Activated naive CD8-positive, alpha-beta T cell (primary cell): ENCODE data around the gene YY1AP1.
"Not testable (repeated sequence)": the region's sequence is repeated elsewhere in the genome, so short reads cannot be mapped to it uniquely, and the experiment has no call there.

Experiments used
- H3K27ac Mint-ChIP-seq: one replicate; pipeline ENCODE4 v1.8.0; 2021; ENCODE audit warnings: mixed read lengths
- H3K27me3 Mint-ChIP-seq: one replicate; pipeline ENCODE4 v1.8.0; 2021; ENCODE audit warnings: mixed read lengths
- H3K36me3 Mint-ChIP-seq: one replicate; pipeline ENCODE4 v1.8.0; 2021; ENCODE audit warnings: mixed read lengths
- H3K4me1 Mint-ChIP-seq: one replicate; pipeline ENCODE4 v1.8.0; 2021; ENCODE audit warnings: low read depth, mixed read lengths
- H3K4me3 Mint-ChIP-seq: one replicate; pipeline ENCODE4 v1.8.0; 2021; ENCODE audit warnings: mild to moderate bottlenecking, mixed read lengths
- H3K9me3 Mint-ChIP-seq: one replicate; pipeline ENCODE4 v1.8.0; 2021; ENCODE audit warnings: low read depth, mixed read lengths

YY1AP1 gene

GRCh38 chr1:155701675-155702074 lies 13.1 kb upstream of the YY1AP1 start:
- H3K4me3 Mint-ChIP-seq, H3K27me3 Mint-ChIP-seq, H3K27ac Mint-ChIP-seq, H3K9me3 Mint-ChIP-seq, H3K36me3 Mint-ChIP-seq: not testable (repeated sequence)
- H3K4me1 Mint-ChIP-seq, result peaks cover 38% of the 10 kb centered on the region

GRCh38 chr1:155699062-155699461 lies 10.5 kb upstream of the YY1AP1 start:
- H3K27ac Mint-ChIP-seq, H3K27me3 Mint-ChIP-seq, H3K9me3 Mint-ChIP-seq, H3K4me3 Mint-ChIP-seq: not testable (repeated sequence)
- Mint-ChIP-seq H3K36me3 (peaks cover 10% of the 10 kb centered on the region), H3K4me1 (peaks cover 54% of the 10 kb centered on the region)

DNA sequence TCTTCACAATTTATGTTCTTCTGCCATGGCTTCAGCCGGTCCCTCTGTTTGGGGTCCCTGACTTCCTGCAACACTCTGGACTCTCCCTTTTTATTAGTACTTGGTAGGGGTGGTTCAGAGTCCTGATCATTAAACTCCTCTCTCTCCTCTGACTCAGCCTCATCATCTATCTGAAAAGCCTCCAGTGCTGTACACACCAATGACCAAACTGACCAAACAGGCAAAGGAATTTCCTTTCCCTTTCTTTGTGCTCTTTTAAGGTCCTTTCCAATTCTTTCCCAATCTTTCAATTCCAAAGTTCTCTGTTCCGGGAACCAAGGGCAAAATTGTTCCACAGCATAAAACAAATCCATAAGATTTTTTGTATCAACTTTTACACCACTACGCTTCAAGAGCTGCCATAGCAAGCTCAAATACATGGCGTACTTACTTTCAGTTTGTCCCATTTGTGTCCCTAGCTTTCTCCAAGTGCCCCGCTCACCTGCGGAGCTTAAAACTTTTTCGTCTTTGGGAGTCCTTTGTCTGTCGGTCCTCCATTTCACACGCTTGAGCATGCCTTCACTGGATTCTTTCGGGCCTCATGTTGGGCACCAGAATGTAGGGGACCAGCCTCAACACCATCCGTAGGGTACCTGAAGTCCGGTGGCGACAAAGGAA lies 9.9 kb upstream of the YY1AP1 start:
- Mint-ChIP-seq H3K9me3 (no peaks in the 10 kb centered on the region), H3K27ac (no peak overlapping the region), H3K36me3 (peaks cover 10% of the 10 kb centered on the region), H3K27me3 (no peaks in the 10 kb centered on the region), H3K4me3 (no peak overlapping the region), H3K4me1 (peaks cover 54% of the 10 kb centered on the region)

DNA sequence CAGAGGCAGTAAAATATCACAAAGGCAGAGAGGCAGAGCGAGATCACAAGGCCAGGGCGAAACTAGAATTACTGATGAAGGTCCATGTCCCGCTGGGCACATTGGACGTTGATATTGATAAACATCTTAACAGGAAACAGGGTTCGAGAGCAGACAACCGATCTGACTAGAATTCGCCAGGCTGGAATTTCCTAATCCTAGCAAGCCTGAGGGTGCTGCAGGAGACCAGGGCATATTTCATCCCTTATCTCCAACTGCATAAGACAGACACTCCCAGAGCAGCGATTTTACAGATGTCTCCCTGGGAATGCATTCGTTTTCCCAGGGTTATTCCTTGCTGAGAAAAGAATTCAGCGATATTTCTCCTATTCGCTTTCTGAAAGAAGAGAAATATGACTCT lies 9.0 kb upstream of the YY1AP1 start:
- H3K9me3 Mint-ChIP-seq, H3K27ac Mint-ChIP-seq, H3K4me3 Mint-ChIP-seq, H3K27me3 Mint-ChIP-seq: not testable (repeated sequence)
- H3K4me1 Mint-ChIP-seq, result peaks cover 60% of the 10 kb centered on the region
- peaks cover 11% of the 10 kb centered on the region for H3K36me3 Mint-ChIP-seq

DNA sequence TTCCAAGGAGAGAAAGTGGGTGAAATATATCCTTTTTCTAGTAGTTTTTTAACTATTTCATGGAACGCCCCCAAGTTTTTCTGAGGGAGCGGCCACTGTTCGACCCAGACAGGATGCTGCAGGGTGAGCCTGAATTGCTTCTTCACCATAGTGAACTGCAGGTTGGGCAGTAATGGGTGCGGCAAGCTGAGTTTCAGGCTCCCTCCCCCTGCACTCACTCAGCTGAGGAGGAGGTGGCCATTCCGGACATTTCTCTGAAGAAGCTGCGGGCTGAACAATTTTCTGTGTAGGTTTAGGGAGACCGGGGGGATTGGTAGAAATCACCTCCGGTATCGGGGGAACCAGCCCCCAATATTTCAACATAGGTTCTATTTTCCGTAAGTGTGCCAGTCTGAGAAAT lies 8.5 kb upstream of the YY1AP1 start:
- Mint-ChIP-seq H3K27ac (no peak overlapping the region), H3K4me1 (peaks cover 62% of the 10 kb centered on the region), H3K36me3 (peaks cover 15% of the 10 kb centered on the region), H3K27me3 (no peaks in the 10 kb centered on the region), H3K9me3 (no peaks in the 10 kb centered on the region), H3K4me3 (no peak overlapping the region)

DNA sequence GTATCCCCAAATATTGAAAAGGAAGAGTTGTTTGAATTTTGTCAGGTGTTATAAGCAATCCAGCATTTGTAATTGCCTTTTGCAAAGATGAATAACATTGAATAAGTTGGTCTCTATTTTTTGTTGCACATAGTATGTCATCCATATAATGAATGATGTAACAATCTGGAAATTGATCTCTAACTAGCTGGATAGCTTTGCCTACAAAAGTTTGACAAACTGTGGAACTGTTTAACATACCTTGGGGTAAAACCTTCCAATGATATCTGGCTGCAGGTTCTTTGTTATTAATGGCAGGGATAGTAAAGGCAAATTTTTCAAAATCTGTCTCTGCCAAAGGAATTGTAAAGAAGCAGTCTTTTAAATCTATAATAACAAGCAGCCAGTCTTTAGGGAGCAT lies 8.0 kb upstream of the YY1AP1 start:
- peaks cover 66% of the 10 kb centered on the region for H3K4me1 Mint-ChIP-seq
- peaks cover 20% of the 10 kb centered on the region for H3K36me3 Mint-ChIP-seq
- no peaks in the 10 kb centered on the region for H3K9me3 Mint-ChIP-seq
- H3K27me3 Mint-ChIP-seq, result no peaks in the 10 kb centered on the region
- H3K27ac Mint-ChIP-seq, result no peak overlapping the region
- no peak overlapping the region for H3K4me3 Mint-ChIP-seq

- H3K27me3 Mint-ChIP-seq, result no peaks in the 10 kb centered on the region
- no peak overlapping the region for H3K4me3 Mint-ChIP-seq
- peaks cover 74% of the 10 kb centered on the region for H3K4me1 Mint-ChIP-seq
- H3K9me3 Mint-ChIP-seq, result no peaks in the 10 kb centered on the region
- H3K36me3 Mint-ChIP-seq, result peaks cover 26% of the 10 kb centered on the region
- no peak overlapping the region for H3K27ac Mint-ChIP-seq
Measured at GRCh38 chr1:155695608-155696007, 7.0 kb upstream of the YY1AP1 start.

GRCh38 chr1:155695072-155695471 lies 6.5 kb upstream of the YY1AP1 start:
- peaks cover 26% of the 10 kb centered on the region for H3K36me3 Mint-ChIP-seq
- H3K4me3 Mint-ChIP-seq, result peak overlapping the region; percentile 58
- H3K4me1 Mint-ChIP-seq, result peaks cover 77% of the 10 kb centered on the region
- H3K27me3 Mint-ChIP-seq, result no peaks in the 10 kb centered on the region
- H3K27ac Mint-ChIP-seq, result no peak overlapping the region
- no peaks in the 10 kb centered on the region for H3K9me3 Mint-ChIP-seq

DNA sequence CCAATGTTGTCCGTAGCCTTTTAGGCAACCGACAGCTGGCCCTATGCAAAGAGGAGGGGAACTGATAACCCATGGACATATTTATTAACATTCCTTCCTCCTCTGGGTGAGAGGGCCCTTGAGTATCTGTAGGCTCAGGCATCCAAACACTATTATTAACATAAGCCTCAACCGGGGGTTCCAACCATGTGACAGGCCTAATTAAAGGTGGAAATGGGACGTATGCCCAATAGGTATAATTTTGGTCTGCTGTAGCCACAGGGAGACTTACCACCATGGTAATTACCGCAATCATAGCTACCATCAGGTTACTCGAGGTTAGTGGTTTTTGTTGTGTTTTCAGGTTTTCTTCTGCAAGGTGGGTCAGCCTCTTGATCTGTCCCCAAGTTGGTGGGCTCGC lies 5.6 kb upstream of the YY1AP1 start:
- Mint-ChIP-seq H3K36me3 (peaks cover 26% of the 10 kb centered on the region), H3K4me1 (peaks cover 82% of the 10 kb centered on the region), H3K9me3 (no peaks in the 10 kb centered on the region), H3K27me3 (no peaks in the 10 kb centered on the region), H3K27ac (no peak overlapping the region), H3K4me3 (peak overlapping the region; percentile 58)

DNA sequence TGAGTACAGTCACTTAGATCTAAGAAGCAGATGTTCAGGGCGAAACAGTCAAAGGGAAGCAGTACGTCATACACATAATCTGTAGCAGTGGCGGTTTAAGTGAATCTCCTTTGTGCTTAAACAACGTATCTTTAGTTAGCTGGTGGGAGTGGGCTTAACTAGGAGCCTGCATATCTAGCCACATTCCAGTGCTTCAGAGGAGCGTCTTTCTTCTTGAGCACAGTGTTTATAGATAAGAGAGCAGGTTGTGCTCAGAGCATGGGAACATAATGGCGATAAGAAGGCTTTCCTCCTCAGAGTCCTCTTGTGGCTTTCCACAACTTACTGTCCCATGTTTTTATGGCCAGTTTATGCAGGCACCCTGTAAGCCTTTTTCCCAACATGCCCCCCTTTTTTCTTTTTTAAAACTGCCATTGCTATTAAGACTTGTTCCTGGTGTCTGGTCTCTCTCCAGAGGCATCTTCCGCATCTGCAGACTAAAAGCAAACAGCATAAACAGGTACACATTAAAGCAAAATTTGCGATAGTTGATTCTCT lies 3.5 kb upstream of the YY1AP1 start:
- Mint-ChIP-seq H3K36me3 (peaks cover 22% of the 10 kb centered on the region), H3K4me1 (peaks cover 69% of the 10 kb centered on the region), H3K27me3 (no peaks in the 10 kb centered on the region), H3K9me3 (no peaks in the 10 kb centered on the region), H3K4me3 (peak overlapping the region; percentile 96), H3K27ac (no peak overlapping the region)

GRCh38 chr1:155689081-155689607 lies 570 bp upstream of the YY1AP1 start, which contains the start of gene DAP3:
TSS of gene DAP3 (plus strand) at chr1:155689091. CDS start at chr1:155709780, 20,689 bp downstream.
- not testable (repeated sequence) for H3K27me3 Mint-ChIP-seq, H3K9me3 Mint-ChIP-seq
- Mint-ChIP-seq H3K4me1 (peaks cover 68% of the 10 kb centered on the region), H3K4me3 (peak within 1 kb of the TSS; percentile 96), H3K36me3 (peaks cover 16% of the 10 kb centered on the region), H3K27ac (peak within 1 kb of the TSS; percentile 97)

- Mint-ChIP-seq H3K27ac (peak overlapping the region; percentile 97), H3K36me3 (peaks cover 16% of the 10 kb centered on the region), H3K4me1 (peaks cover 70% of the 10 kb centered on the region), H3K4me3 (peak overlapping the region; percentile 96)
- not testable (repeated sequence) for H3K27me3 Mint-ChIP-seq, H3K9me3 Mint-ChIP-seq
Measured at GRCh38 chr1:155687705-155688323, 760 bp downstream of the YY1AP1 start.

- Mint-ChIP-seq H3K4me1 (peaks cover 52% of the 10 kb centered on the region), H3K9me3 (no peaks in the 10 kb centered on the region), H3K27me3 (no peaks in the 10 kb centered on the region), H3K36me3 (no peaks in the 10 kb centered on the region), H3K4me3 (no peak overlapping the region), H3K27ac (peak overlapping the region; percentile 68)
Measured at GRCh38 chr1:155681776-155682175, 6.8 kb downstream of the YY1AP1 start.

DNA sequence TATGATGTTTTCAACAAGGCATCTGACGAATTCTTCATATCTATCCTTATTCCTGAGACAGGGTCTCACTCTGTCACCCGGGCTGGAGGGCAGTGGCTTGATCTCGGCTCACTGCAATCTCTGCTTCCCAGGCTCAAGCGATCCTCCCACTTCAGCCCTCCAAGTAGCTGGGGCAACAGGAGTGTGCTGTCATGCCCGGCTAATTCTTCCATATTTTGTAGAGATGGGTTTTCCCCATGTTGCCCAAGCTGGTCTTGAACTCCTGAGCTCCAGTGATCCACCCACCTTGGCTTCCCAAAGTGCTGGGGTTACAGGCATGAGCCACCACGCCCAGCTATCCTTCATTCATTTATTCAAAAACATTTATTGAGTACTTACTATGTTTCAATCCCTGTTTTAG lies 8.0 kb downstream of the YY1AP1 start:
- peaks cover 42% of the 10 kb centered on the region for H3K4me1 Mint-ChIP-seq
- H3K27me3 Mint-ChIP-seq, result no peaks in the 10 kb centered on the region
- H3K9me3 Mint-ChIP-seq, result no peaks in the 10 kb centered on the region
- peak overlapping the region; percentile 68 for H3K27ac Mint-ChIP-seq
- H3K4me3 Mint-ChIP-seq, result no peak overlapping the region
- H3K36me3 Mint-ChIP-seq, result peaks cover 2% of the 10 kb centered on the region

- H3K9me3 Mint-ChIP-seq, H3K4me3 Mint-ChIP-seq, H3K36me3 Mint-ChIP-seq, H3K27me3 Mint-ChIP-seq: not testable (repeated sequence)
- peaks cover 27% of the 10 kb centered on the region for H3K4me1 Mint-ChIP-seq
- peak overlapping the region; percentile 34 for H3K27ac Mint-ChIP-seq
Measured at GRCh38 chr1:155678992-155679391, 9.6 kb downstream of the YY1AP1 start.
